GM23338 (cell line): Measurements from ENCODE around the gene NOD1. TPM values are rescaled to one million over a fixed set of nuclear protein-coding genes. Genes with fewer than 3 reads are reported as not detected.
"Not testable (repeated sequence)": the region's sequence is repeated elsewhere in the genome, so short reads cannot be mapped to it uniquely, and the experiment has no call there.

ENCODE experiments used
- ATAC-seq: fragments of 200-7000 bp; cut with Tn5 transposase; 3 replicates; pipeline ENCODE4 v1.9.1; 2020
- DNase-seq: peaks from one replicate; pipeline ENCODE4 v3.0.0-alpha.2; 2015; ENCODE audit warnings: low spot score
- H2AFZ ChIP-seq: fragments of 200-600 bp; sonication (generic); 2 replicates; pipeline ENCODE4 v1.8.0; 2016; ENCODE audit warnings: antibody characterized with exemption, mild to moderate bottlenecking, moderate library complexity
- H3F3A ChIP-seq: fragments of 200-600 bp; sonication (generic); replicated peaks from 2 replicates; pipeline ENCODE4 v1.8.0; 2017; ENCODE audit warnings: antibody characterized with exemption, mixed run types, low read depth
- H3K27ac ChIP-seq: fragments of 200-600 bp; sonication (generic); 2 replicates; pipeline ENCODE4 v1.6.1; 2016; ENCODE audit warnings: low read depth
- H3K27me3 ChIP-seq: fragments of 200-600 bp; sonication (generic); 2 replicates; pipeline ENCODE4 v1.8.0; 2016; ENCODE audit warnings: mild to moderate bottlenecking, mixed run types, moderate library complexity; ENCODE audit not compliant: insufficient read depth
- H3K36me3 ChIP-seq: fragments of 200-600 bp; sonication (generic); 2 replicates; pipeline ENCODE4 v1.8.0; 2016; ENCODE audit warnings: mild to moderate bottlenecking; ENCODE audit not compliant: insufficient read depth
- H3K4me1 ChIP-seq: fragments of 200-600 bp; sonication (generic); 2 replicates; pipeline ENCODE4 v1.8.0; 2016; ENCODE audit warnings: mild to moderate bottlenecking, moderate library complexity; ENCODE audit not compliant: insufficient read depth
- H3K4me2 ChIP-seq: fragments of 200-600 bp; sonication (generic); 2 replicates; pipeline ENCODE4 v1.7.1; 2017; ENCODE audit warnings: mixed run types
- H3K4me3 ChIP-seq: fragments of 200-600 bp; sonication (generic); 2 replicates; pipeline ENCODE4 v1.6.1; 2016; ENCODE audit warnings: mixed run types
- H3K79me2 ChIP-seq: fragments of 200-600 bp; sonication (generic); replicated peaks from 2 replicates; pipeline ENCODE4 v1.8.0; 2017; ENCODE audit warnings: mild to moderate bottlenecking; ENCODE audit not compliant: insufficient read depth
- H3K9me2 ChIP-seq: fragments of 200-600 bp; sonication (generic); 2 replicates; pipeline ENCODE4 v1.8.0; 2017; ENCODE audit not compliant: insufficient read depth
- H4K20me1 ChIP-seq: fragments of 200-600 bp; sonication (generic); replicated peaks from 2 replicates; pipeline ENCODE4 v1.8.0; 2017; ENCODE audit warnings: mild to moderate bottlenecking; ENCODE audit not compliant: insufficient read depth
- H3K27ac Mint-ChIP-seq: 2 replicates; pipeline ENCODE4 v1.8.0; 2020; ENCODE audit warnings: inconsistent platforms, mild to moderate bottlenecking, moderate library complexity, mixed read lengths
- H3K27me3 Mint-ChIP-seq: 3 replicates; pipeline ENCODE4 v1.8.0; 2022; ENCODE audit warnings: low read depth, mild to moderate bottlenecking, moderate library complexity, mixed read lengths, inconsistent platforms; ENCODE audit not compliant: insufficient read depth, poor library complexity
- H3K36me3 Mint-ChIP-seq: 3 replicates; pipeline ENCODE4 v1.8.0; 2021; ENCODE audit warnings: low read depth, mild to moderate bottlenecking, inconsistent platforms, moderate library complexity, mixed read lengths
- H3K4me1 Mint-ChIP-seq: 3 replicates; pipeline ENCODE4 v1.8.0; 2020; ENCODE audit warnings: mild to moderate bottlenecking, inconsistent platforms, mixed read lengths
- H3K4me3 Mint-ChIP-seq: 3 replicates; pipeline ENCODE4 v1.8.0; 2021; ENCODE audit warnings: moderate library complexity, mild to moderate bottlenecking, inconsistent platforms, mixed read lengths
- H3K9me3 Mint-ChIP-seq: 3 replicates; pipeline ENCODE4 v1.8.0; 2020; ENCODE audit warnings: moderate library complexity, mild to moderate bottlenecking, inconsistent platforms, mixed read lengths
- CREB1 ChIP-seq: fragments of 250-450 bp; sonication (Bioruptor Pico); IDR thresholded peaks from 2 replicates; pipeline ENCODE4 v1.5.0; 2020; ENCODE audit warnings: low read depth, mild to moderate bottlenecking, moderate library complexity
- EZH2 ChIP-seq: fragments of 200-600 bp; sonication (generic); IDR thresholded peaks from one replicate; pipeline ENCODE4 v1.8.0; 2017; ENCODE audit warnings: antibody characterized with exemption, mild to moderate bottlenecking, low read depth; ENCODE audit not compliant: unreplicated experiment
- JUNB ChIP-seq: IDR thresholded peaks from one replicate; pipeline ENCODE4 v1.6.1; 2016; ENCODE audit warnings: antibody characterized with exemption; ENCODE audit not compliant: unreplicated experiment
- NANOG ChIP-seq: IDR thresholded peaks from 2 replicates; pipeline ENCODE4 v1.6.1; 2016; ENCODE audit warnings: antibody characterized with exemption, borderline replicate concordance
- POLR2AphosphoS5 ChIP-seq: IDR thresholded peaks from 2 replicates; pipeline ENCODE4 v1.6.1; 2016; ENCODE audit warnings: antibody characterized with exemption, low read depth
- STAT1 ChIP-seq: IDR thresholded peaks from one replicate; pipeline ENCODE4 v1.6.1; 2016; ENCODE audit warnings: antibody characterized with exemption; ENCODE audit not compliant: unreplicated experiment
- ZNF114 ChIP-seq: fragments of 250-450 bp; sonication (Bioruptor Pico); IDR thresholded peaks from 2 replicates; pipeline ENCODE4 v1.5.0; 2020; ENCODE audit warnings: mild to moderate bottlenecking, moderate library complexity
- ZNF331 ChIP-seq: fragments of 250-450 bp; sonication (Bioruptor Pico); IDR thresholded peaks from 2 replicates; pipeline ENCODE4 v1.5.0; 2020; ENCODE audit warnings: low read depth, mild to moderate bottlenecking, moderate library complexity
- polyA plus RNA-seq: library from polyadenylated mRNA; unstranded; fragments of >200 nt; fragmentation: Nextera tagmentation; extraction: Ambion mirVana; gene quantifications from 2 replicates; pipeline ENCODE4 v1.2.1, GENCODE V29; 2016
- total RNA-seq: library from RNA; depleted of rRNA; stranded (reverse); fragments of >200 nt; shearing (Covaris generic); gene quantifications from 2 replicates; pipeline ENCODE4 v1.2.3, GENCODE V29; 2014
- TF ChIP-seq, protein P1 (sequence below): fragments of 250-450 bp; sonication (Bioruptor Pico); IDR thresholded peaks from 2 replicates; pipeline ENCODE4 v1.5.0; 2020; ENCODE audit warnings: mild to moderate bottlenecking, moderate library complexity
- TF ChIP-seq, protein P2 (sequence below), 2 experiments: fragments of 200-600 bp in 1 of 2; sonication (generic) in 1 of 2; conservative IDR thresholded peaks; 2 replicates each; pipeline versions ENCODE4 v1.5.1 to v1.6.1; 2016 to 2017; ENCODE audit warnings: antibody characterized with exemption in 2 of 2, low read depth in 2 of 2, mild to moderate bottlenecking in 2 of 2, moderate library complexity in 1 of 2
- TF ChIP-seq, protein P3 (sequence below): IDR thresholded peaks from 2 replicates; pipeline ENCODE4 v1.6.1; 2016; ENCODE audit warnings: antibody characterized with exemption

Gene NOD1
- total and polyA plus RNA-seq, 2 experiments from 2014 or later, result 2.1 to 7.3 TPM

DNA sequence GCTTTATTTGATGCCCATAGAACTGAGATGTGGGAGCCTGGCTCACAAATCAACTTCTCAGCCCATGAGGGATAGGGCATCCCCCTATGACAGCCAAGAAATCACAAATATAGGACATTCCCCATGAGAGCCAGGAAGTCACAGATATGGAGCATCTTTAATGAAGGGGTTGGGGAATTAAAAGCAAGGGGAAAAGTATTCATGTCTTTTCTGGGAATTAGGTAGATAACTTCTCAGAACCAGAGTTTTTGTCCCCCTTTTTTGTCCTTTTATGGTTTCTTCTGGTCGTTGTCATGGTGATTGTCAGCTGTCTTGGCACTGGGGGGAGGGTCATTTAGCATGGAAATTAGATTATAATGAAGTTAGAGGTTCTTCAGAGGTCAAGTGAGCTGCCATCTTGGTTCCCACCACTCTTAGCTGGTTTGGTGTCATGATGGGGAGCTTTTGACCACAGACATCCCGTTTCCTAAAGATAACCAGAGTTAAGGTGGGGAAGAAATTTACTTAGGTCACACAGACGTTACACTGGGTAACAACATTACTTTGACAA lies 56.9 kb downstream of the NOD1 start (continued):
- TF ChIP-seq, protein P1, sequence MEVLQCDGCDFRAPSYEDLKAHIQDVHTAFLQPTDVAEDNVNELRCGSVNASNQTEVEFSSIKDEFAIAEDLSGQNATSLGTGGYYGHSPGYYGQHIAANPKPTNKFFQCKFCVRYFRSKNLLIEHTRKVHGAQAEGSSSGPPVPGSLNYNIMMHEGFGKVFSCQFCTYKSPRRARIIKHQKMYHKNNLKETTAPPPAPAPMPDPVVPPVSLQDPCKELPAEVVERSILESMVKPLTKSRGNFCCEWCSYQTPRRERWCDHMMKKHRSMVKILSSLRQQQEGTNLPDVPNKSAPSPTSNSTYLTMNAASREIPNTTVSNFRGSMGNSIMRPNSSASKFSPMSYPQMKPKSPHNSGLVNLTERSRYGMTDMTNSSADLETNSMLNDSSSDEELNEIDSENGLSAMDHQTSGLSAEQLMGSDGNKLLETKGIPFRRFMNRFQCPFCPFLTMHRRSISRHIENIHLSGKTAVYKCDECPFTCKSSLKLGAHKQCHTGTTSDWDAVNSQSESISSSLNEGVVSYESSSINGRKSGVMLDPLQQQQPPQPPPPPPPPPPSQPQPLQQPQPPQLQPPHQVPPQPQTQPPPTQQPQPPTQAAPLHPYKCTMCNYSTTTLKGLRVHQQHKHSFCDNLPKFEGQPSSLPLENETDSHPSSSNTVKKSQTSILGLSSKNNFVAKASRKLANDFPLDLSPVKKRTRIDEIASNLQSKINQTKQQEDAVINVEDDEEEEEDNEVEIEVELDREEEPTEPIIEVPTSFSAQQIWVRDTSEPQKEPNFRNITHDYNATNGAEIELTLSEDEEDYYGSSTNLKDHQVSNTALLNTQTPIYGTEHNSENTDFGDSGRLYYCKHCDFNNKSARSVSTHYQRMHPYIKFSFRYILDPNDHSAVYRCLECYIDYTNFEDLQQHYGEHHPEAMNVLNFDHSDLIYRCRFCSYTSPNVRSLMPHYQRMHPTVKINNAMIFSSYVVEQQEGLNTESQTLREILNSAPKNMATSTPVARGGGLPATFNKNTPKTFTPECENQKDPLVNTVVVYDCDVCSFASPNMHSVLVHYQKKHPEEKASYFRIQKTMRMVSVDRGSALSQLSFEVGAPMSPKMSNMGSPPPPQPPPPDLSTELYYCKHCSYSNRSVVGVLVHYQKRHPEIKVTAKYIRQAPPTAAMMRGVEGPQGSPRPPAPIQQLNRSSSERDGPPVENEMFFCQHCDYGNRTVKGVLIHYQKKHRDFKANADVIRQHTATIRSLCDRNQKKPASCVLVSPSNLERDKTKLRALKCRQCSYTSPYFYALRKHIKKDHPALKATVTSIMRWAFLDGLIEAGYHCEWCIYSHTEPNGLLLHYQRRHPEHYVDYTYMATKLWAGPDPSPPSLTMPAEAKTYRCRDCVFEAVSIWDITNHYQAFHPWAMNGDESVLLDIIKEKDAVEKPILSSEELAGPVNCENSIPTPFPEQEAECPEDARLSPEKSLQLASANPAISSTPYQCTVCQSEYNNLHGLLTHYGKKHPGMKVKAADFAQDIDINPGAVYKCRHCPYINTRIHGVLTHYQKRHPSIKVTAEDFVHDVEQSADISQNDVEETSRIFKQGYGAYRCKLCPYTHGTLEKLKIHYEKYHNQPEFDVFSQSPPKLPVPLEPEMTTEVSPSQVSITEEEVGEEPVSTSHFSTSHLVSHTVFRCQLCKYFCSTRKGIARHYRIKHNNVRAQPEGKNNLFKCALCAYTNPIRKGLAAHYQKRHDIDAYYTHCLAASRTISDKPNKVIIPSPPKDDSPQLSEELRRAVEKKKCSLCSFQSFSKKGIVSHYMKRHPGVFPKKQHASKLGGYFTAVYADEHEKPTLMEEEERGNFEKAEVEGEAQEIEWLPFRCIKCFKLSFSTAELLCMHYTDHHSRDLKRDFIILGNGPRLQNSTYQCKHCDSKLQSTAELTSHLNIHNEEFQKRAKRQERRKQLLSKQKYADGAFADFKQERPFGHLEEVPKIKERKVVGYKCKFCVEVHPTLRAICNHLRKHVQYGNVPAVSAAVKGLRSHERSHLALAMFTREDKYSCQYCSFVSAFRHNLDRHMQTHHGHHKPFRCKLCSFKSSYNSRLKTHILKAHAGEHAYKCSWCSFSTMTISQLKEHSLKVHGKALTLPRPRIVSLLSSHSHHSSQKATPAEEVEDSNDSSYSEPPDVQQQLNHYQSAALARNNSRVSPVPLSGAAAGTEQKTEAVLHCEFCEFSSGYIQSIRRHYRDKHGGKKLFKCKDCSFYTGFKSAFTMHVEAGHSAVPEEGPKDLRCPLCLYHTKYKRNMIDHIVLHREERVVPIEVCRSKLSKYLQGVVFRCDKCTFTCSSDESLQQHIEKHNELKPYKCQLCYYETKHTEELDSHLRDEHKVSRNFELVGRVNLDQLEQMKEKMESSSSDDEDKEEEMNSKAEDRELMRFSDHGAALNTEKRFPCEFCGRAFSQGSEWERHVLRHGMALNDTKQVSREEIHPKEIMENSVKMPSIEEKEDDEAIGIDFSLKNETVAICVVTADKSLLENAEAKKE (CRISPR knock-in tag), result no peak
- no peak for TF ChIP-seq ZNF331 (CRISPR knock-in tag)
- no peak for TF ChIP-seq ZNF114
- no peak for TF ChIP-seq JUNB
- TF ChIP-seq NANOG, result no peak
- TF ChIP-seq STAT1, result no peak
- no peak for TF ChIP-seq POLR2AphosphoS5

DNA sequence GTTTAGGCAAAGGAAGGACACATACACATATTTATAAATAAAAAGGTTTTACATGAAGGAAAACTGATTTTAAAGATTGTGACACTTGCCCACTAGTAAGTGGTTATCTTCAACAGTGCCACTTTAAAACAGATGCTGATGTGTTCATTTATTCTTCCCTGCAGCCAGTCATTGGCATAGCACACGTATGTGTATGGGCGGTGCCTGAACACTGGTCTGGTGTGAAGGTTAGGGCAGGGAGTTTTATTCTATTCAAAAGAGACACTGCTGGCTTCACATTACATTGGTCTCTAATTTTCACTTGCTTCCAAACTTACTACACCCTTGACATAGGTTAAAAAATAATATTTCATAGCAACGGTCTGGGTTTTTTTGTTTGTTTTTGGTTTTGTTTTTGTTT lies 57.9 kb downstream of the NOD1 start:
- no peak for DNase-seq
- no peaks in the 10 kb centered on the region for H3F3A ChIP-seq
- no peaks in the 10 kb centered on the region; the same call in 1 of the 2 replicates for H3K9me2 ChIP-seq
- no peaks in the 10 kb centered on the region for H3K27me3 Mint-ChIP-seq
- H2AFZ ChIP-seq, result no peak overlapping the region
- H3K4me2 ChIP-seq, result peak overlapping the region; percentile 66; the same call in 1 of the 2 replicates
- TF ChIP-seq CREB1 (CRISPR knock-in tag) (no peak), EZH2 (no peak), ZNF114 (no peak), NANOG (no peak)
- TF ChIP-seq, protein P2, sequence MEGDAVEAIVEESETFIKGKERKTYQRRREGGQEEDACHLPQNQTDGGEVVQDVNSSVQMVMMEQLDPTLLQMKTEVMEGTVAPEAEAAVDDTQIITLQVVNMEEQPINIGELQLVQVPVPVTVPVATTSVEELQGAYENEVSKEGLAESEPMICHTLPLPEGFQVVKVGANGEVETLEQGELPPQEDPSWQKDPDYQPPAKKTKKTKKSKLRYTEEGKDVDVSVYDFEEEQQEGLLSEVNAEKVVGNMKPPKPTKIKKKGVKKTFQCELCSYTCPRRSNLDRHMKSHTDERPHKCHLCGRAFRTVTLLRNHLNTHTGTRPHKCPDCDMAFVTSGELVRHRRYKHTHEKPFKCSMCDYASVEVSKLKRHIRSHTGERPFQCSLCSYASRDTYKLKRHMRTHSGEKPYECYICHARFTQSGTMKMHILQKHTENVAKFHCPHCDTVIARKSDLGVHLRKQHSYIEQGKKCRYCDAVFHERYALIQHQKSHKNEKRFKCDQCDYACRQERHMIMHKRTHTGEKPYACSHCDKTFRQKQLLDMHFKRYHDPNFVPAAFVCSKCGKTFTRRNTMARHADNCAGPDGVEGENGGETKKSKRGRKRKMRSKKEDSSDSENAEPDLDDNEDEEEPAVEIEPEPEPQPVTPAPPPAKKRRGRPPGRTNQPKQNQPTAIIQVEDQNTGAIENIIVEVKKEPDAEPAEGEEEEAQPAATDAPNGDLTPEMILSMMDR (conservative IDR thresholded peaks at IDR 0.05; ENCODE audit: low read depth in 2 of 2), result no peak
- TF ChIP-seq, protein P3, sequence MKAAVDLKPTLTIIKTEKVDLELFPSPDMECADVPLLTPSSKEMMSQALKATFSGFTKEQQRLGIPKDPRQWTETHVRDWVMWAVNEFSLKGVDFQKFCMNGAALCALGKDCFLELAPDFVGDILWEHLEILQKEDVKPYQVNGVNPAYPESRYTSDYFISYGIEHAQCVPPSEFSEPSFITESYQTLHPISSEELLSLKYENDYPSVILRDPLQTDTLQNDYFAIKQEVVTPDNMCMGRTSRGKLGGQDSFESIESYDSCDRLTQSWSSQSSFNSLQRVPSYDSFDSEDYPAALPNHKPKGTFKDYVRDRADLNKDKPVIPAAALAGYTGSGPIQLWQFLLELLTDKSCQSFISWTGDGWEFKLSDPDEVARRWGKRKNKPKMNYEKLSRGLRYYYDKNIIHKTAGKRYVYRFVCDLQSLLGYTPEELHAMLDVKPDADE, result no peak
- peaks cover 12% of the 10 kb centered on the region; the same call in 2 of the 3 replicates for H3K36me3 Mint-ChIP-seq
- peaks cover 4% of the 10 kb centered on the region for H3K4me1 Mint-ChIP-seq
- peaks cover 21% of the 10 kb centered on the region; the same call in 2 of the 3 replicates for H3K9me3 Mint-ChIP-seq
- peak overlapping the region; percentile 62; the same call in 2 of the 3 replicates for H3K4me3 Mint-ChIP-seq
- no peaks in the 10 kb centered on the region for H3K36me3 ChIP-seq
- no peak overlapping the region for H3K4me3 ChIP-seq
- no peak overlapping the region for H3K27ac Mint-ChIP-seq
- peaks cover 6% of the 10 kb centered on the region for H3K4me1 ChIP-seq
- H4K20me1 ChIP-seq, result no peaks in the 10 kb centered on the region
- no peak overlapping the region for H3K27ac ChIP-seq
- no peaks in the 10 kb centered on the region for H3K27me3 ChIP-seq
- ATAC-seq, result peak; percentile 31; the same call in 1 of the 3 replicates
- H3K79me2 ChIP-seq, result no peaks in the 10 kb centered on the region

DNA sequence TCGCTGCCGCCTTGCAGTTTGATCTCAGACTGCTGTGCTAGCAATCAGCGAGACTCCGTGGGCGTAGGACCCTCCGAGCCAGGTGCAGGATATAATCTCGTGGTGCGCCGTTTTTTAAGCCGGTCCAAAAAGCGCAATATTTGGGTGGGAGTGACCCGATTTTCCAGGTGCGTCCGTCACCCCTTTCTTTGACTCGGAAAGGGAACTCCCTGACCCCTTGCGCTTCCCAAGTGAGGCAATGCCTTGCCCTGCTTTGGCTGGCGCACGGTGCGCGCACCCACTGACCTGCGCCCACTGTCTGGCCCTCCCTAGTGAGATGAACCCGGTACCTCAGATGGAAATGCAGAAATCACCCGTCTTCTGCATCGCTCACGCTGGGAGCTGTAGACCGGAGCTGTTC lies 58.5 kb downstream of the NOD1 start:
- not testable (repeated sequence) for H3K36me3 ChIP-seq, H4K20me1 ChIP-seq, H3K27me3 ChIP-seq, DNase-seq, H3K9me2 ChIP-seq, H3K4me1 Mint-ChIP-seq, H3F3A ChIP-seq, H2AFZ ChIP-seq, H3K27me3 Mint-ChIP-seq, H3K79me2 ChIP-seq, H3K27ac ChIP-seq, ATAC-seq, H3K36me3 Mint-ChIP-seq, H3K4me1 ChIP-seq
- peaks cover 21% of the 10 kb centered on the region; the same call in 2 of the 3 replicates for H3K9me3 Mint-ChIP-seq
- H3K27ac Mint-ChIP-seq, result peak overlapping the region; percentile 85
- Histone ChIP-seq H3K4me2 (peak overlapping the region; percentile 66; the same call in 1 of the 2 replicates), H3K4me3 (peak overlapping the region; percentile 47; the same call in 1 of the 2 replicates)
- H3K4me3 Mint-ChIP-seq, result peak overlapping the region; percentile 62
